Activated CD4-positive, alpha-beta T cell treated with anti-CD3 and anti-CD28 coated beads, Interleukin-2, amount 50 U/mL, for 24 hours (primary cell): ENCODE data around the gene KANSL1.
"Not testable (repeated sequence)": the region's sequence is repeated elsewhere in the genome, so short reads cannot be mapped to it uniquely, and the experiment has no call there.

Experiments
- DNase-seq, 2 donors: peaks; one replicate each; pipeline ENCODE4 v3.0.0-alpha.2; 2020; ENCODE audit warnings: low read depth in 1 of 2, low spot score in 1 of 2

The KANSL1 gene, protein sequence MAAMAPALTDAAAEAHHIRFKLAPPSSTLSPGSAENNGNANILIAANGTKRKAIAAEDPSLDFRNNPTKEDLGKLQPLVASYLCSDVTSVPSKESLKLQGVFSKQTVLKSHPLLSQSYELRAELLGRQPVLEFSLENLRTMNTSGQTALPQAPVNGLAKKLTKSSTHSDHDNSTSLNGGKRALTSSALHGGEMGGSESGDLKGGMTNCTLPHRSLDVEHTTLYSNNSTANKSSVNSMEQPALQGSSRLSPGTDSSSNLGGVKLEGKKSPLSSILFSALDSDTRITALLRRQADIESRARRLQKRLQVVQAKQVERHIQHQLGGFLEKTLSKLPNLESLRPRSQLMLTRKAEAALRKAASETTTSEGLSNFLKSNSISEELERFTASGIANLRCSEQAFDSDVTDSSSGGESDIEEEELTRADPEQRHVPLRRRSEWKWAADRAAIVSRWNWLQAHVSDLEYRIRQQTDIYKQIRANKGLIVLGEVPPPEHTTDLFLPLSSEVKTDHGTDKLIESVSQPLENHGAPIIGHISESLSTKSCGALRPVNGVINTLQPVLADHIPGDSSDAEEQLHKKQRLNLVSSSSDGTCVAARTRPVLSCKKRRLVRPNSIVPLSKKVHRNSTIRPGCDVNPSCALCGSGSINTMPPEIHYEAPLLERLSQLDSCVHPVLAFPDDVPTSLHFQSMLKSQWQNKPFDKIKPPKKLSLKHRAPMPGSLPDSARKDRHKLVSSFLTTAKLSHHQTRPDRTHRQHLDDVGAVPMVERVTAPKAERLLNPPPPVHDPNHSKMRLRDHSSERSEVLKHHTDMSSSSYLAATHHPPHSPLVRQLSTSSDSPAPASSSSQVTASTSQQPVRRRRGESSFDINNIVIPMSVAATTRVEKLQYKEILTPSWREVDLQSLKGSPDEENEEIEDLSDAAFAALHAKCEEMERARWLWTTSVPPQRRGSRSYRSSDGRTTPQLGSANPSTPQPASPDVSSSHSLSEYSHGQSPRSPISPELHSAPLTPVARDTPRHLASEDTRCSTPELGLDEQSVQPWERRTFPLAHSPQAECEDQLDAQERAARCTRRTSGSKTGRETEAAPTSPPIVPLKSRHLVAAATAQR (N-terminal part only)

DNA sequence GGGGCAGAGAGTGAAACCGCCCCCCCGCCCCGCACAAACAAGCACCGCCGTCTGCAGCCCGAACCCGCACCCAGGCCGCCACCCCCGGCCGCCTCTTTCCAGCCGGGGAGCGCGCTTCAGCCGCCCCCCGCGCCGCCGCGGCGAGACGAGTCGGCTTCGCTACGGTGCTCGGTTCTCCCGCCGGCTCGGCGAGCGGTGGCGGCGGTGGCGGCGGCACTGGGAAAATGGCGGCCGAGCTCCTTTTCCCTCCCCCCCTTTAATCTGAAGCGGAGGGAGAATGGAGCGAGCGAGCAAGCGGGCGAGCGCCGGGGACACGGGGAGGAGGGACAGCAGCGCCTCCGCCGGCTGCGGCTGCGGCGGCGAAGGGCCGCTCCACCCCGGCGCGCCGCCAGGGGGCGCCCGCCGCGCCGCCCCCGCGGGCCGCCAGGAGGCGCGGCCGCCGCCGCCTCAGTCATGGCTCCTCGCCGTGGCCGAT, at the start of gene KANSL1:
KANSL1 (minus strand) TSS at position 279 of the 475 bp plus-strand sequence. CDS start 21,286 bp downstream, outside the sequence.
- DNase-seq = peak; percentile 74 to 83

DNA sequence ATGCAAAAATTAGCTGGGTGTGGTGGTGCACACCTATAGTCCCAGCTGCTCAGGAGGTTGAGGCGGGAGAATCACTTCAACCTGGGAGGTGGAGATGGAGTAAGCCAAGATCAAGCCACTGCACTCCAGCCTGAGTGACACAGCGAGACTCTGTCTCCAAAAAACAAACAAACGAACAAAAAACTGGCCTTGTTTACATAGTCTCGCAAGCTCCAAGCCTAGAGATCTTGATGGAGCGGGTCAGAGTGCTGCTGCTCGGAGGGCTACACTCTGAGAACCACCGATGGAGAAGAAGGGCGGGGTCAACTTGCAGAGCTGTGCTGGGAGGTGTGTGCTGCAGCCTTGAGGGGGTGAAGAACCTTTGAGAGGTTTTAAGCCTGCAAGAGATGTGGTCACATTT, 38.1 kb upstream of the KANSL1 start:
- not testable (repeated sequence) for DNase-seq

DNA sequence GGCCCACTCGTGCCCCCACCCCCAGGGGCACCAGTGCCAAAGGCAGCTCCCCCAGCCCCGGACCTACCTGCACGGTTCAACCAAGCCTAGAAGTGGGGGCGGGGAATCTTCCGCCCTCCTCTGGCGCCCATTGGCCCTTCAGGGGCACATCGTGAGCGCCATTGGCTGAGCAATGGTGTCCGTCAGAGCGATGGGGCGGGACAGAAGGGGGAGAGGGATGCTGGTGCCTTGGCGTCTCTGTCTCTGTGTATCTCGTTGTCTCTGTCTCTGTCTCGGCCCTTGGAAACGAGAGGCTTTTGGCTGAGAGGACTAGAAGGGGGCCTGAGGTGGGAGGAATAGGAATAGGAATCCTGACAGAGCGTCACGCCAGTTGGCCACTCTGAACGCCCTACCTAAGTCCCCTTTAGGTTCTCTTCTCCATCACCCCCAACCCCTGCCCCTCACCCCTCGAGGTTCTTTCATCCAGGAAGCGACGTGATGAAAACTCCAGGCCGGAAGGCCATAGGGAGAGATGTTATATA, 32.1 kb upstream of the KANSL1 start:
- DNase-seq = peak; percentile 92 to 94

DNA sequence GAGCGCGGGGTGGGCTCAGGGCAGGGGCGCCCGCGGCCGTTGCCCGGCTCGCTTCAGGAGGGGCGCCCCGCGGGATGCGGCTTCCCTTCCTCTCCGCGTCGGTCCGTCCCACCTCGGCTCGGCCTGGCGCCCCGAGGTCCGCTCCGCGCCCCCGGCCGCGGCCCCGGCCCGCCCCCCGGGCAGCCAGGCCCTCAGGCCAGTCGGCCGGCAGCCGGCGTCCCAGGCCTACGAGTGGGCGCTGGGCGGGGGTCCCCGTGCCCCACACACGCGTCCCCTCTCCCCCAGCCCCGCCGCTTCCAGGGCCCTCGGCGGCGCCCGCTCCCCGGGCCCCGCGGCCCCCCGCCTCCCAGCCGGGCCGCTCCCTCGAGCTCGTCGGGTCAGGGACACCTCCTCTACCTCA, 31.6 kb upstream of the KANSL1 start:
- not testable (repeated sequence) for DNase-seq

DNA sequence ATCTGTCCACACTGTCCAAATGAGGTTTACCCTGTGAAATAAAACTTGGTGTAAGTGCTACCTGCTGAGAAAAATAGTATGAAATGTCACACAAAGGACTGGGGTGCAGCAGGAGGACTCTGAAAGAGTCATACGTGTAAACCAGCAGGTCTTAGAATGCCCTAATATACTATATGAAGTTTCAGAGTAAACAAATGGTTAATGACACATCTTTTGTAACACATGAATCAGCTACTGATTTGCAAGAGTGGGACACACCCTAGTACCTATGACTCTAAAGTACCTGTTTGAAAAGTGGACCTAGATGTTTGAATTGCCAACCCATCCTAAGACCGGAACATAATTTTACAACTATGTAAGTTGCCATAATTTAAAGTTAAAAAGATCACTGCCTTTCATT, 29.8 kb upstream of the KANSL1 start:
- not testable (repeated sequence) for DNase-seq

DNA sequence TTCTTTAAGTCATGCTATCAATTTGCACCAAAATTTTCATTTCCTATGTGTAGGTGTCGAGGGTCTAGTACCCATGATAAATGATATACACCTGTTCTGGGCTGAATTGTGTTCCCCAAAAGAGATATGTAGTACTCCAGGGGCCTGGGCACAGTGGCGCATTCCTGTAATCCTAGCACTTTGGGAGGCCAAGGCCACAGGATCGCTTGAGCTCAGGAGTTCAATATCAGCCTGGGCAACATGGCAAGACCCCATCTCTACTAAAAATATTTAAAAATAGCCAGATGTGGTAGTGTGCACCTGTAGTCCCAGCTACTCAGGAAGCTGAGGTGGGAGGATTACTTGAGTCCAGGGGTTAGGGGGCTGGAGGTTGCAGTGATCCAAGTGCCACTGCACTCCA, 23.5 kb upstream of the KANSL1 start:
- no peak for DNase-seq

DNA sequence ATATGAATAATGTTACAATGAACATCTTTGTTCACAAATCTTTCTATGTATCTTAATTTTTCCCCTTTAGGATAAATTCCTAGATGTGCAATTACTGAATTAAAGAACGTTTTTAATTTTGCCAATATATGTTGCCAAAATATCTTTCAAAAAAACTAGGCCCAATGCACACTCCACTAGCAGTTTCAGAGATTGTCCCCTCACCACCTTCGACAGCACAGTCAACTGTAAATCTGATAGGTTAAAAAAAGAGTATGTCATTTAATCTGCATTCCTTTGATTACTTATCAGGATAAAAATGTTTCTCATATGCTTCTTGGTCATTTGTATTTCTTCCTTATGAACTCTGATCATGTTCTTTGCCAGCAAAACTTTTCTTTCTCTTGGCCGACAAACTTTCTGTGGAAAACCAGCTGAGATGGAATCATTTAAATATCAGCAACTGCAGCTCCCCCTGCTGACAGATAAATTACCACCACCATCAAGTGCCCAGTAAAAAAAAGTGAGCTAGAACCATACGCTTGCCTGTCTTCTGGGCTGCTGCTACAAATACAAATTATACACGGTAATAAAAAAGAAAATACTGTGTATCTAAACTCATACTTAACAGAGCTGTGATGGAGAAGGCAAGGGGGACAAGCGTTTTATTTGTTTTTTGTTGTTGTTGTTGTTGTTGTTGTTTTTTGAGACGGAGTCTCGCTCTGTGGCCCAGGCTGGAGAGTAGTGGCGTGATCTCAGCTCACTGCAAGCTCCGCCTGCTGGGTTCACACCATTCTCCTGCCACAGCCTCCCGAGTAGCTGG, 19.6 kb upstream of the KANSL1 start:
- peak in 1 of 2 donors; percentile 59 for DNase-seq

DNA sequence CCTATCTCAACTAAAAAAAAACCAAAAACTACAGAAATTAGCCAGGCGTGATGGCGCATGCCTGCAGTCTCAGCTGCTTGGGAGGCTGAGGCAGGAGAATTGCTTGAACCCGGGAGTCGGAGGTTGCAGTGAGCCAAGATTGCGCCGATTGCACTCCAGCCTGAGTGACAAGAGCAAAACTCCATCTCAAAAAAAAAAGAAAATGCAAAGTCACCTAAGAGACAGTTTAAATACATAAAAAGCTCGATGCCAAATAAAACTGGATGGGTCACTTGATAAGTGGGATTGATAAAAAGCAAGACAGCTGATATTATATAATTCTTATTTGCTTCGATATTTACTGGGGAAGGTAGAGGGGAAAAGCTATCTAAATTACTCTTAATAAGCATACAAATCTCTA, 15.8 kb upstream of the KANSL1 start:
- DNase-seq = no peak

DNA sequence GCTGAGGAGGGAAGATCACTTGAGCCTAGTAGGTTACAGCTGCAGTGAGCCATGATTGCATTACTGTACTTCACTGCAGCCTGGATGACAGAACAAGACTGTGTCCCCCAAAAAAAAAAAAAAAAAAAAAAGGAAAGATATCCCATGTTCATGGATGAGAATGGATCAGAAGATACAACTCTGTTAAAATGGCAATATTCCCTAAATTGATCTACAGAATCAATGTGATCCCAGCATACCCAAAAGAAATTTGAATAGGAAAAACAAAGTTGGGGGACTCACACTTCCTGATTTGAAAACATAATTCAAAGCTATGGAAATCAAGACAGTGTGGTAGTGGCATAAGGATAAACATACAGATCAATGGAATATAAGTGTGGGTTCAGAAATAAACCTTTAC, 12.7 kb upstream of the KANSL1 start:
- no peak for DNase-seq

DNA sequence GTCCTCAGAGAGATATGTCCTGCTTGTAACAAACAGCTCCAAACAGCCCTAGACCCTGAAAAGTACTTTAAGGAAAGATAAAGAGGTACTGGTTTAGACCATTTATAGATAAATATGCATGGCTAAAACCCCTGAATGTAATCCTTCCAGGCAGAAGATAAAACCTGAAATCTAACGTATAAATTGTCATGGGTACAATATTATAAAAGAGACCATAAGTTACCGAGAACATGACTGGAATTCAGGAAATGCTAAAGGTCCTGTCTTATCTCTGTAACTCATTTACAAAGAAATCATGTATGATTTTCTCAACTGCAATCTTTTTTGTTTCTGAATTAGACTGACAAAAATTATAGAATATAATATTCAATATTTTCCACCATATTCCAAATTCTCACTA, 9.2 kb upstream of the KANSL1 start:
- DNase-seq = no peak

DNA sequence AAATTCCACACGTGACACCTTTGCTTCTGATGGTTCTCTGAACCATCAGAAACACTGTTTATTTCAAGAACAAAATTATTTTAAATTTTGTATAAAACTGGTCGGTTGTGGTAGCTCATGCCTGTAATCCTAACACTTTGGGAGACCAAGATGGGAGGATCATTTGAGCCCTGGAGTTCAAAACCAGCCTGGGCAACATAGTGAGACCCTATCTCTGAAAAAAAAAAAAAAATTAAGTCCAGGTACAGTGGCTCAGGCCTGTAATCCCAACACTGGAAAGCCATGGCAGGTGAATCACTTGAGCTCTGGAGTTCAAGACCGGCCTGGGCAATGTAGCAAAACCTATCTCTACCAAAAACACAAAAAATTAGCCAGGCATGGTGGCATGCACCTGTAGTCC, 8.3 kb upstream of the KANSL1 start:
- DNase-seq = no peak

DNA sequence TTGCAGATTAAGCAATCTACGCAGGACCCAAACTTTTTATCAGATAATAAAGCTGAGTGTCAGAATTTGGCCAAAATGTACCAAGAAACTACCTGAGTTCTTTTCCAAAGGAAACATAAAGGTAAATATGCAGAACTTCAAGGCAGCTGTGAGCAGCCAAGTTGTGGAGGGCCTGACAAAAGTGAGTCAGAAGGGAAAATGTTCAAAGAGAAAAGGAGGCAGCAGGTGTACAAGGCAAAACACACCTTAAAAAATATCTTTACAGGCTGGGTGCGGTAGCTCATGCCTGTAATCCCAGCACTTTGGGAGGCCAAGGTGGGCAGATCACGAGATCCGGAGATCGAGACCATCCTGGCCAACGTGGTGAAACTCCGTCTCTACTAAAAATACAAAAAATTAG, 7.0 kb upstream of the KANSL1 start:
- no peak for DNase-seq

DNA sequence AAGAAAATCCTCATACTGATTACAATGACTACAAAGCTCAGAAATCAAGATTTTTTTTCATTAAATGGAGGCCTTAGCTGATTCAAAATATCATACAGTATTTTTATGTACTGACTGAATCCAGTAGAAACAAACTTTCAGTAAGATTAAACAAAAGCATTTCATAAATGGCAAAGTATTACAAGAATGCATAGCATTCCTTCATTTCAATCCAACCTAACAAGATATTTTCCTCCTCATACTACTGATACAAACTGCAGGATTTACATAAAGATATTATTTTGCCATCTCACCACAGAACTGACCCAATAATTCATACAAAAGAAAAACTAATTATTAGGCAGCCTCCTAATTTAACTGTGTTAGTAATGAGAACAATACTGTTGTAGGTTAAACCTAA, 6.2 kb upstream of the KANSL1 start:
- no peak for DNase-seq

DNA sequence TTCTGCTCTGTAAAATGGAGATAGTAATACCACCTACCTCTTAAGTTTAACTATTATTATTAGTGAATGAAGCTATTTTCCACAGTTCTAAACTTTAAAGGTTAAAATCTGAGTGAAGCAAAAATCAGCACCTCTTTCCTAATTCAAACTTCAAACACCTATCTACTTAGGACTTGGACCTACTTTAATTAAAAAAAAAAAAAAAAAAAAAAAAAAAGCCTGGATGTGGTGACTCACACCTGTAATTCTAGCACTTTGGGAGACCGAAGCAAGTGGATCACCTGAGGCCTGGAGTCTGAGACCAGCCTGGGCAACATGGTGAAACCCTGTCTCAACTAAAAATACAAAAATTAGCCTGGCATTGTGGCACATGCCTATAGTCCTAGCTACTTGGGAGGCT, 5.0 kb upstream of the KANSL1 start:
- no peak for DNase-seq

DNA sequence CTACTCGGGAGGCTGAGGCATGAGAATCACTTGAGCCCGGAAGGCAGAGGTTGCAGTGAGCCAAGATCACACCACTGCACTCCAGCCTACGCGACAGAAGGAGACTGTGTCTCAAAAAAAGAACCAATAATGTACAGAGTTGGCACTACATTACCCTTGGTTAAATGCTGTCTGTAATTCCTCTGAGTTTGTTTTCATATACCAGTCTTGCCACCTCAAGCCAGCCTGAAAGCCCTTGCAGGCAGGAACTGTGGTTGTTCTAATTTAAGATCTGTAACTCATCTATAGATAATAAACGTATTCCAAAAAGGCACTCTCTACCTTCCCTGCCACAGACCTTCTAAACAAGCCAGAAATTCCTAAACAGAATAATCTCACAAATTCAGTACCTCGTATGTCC, 4.3 kb upstream of the KANSL1 start:
- DNase-seq = no peak

DNA sequence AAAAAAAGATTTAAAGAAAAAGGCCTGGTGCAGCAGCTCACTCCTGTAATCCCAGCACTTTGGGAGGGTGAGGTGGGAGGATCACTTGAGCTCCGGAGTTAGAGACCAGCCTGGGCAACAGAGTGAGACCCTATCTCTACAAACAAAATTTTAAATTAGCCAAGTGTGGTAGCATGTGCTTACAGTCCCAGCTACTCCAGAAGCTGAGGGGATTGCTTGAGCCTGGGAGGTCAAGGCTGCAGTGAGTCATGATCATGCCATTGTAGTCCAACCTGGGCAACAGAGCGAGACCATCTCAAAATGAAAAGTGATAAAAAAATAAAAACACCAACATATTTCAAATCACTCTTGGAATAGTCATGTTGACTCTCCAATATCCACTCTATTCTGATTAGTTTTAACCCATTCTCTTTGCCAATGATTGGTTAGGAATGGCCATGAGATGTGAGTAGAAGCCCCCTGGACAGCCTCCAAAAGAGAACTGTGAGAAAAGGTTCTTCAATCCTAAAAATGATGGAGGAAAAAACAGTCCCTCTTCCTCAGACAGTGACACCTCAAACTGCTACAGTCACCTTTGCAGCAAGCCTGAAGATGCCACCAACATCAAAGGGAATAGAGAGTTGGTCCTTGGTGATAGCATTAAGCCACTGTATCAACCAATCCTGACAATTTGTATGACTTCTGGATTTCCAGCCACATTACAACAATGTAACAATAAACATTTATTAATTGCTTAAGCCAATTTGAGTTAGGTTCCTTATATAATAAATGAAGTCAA, 2.9 kb upstream of the KANSL1 start:
- DNase-seq = no peak

DNA sequence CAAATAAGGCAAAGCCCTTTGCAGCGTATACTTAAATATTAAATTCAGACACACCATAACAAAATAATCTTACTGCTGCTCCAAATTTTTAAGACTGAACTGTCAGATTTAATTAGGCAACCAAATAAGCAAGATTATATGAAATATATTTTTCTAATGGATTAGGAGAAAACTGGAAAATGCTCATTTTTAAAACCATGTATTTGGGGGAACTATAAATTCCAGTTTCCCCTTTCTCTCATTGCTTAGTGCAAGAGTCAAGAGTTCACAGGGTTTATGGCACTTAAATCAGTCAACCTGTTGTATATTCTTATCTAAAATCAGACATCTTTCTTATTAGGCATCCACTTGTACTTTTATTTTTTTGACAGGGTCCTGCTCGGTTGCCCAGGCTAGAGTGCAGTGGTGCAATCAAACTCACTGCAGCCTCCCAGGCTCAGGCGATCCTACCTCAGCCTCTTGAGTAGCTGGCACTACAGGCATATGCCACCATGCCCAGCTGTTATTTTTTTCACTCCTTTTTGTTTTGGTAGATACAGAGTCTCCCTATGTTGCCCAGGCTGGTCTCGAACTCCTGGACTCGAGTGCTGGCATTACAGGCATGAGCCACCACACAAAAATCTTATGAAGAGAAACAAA, 2.1 kb upstream of the KANSL1 start:
- no peak for DNase-seq

DNA sequence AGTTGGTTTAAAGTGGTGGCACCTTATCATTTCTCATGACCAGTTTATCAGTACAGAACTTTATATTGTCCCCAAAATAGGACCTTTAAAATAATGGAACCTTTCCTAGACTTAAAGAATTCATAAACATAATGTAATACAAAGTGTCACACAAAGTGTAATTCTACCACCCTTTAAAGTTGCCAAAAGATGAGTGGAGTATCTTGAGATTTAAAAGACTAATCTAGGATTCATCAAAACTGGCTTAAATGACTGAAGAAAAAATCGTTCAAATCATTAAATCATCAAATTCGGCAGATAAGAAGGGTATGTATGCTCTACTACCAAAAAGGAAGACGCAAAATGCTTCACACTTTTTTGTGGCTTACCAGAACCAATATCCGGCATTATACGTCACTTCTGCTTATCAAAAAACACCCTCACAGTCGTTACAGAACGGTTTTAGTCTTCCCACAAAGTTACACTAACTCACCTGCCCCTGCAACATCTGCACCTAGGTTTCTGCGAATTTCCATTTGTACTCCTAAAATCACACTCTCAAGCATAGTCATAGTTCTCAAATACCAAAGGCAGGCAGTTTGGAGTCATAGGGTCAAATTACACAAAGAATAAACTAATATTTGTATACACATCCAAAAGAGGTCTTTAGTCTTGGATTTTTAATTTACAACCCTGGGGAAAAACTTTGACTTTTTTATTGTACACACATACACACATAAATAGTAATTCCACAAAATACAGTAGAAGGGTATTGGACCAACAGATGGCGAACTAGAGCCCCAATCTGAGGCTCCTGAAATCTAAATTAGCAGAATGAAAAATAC, 1.4 kb upstream of the KANSL1 start:
- DNase-seq = peak in 1 of 2 donors; percentile 72
